Measurements from ENCODE around the gene EEF1B2. TPM values are rescaled to one million over a fixed set of nuclear protein-coding genes. Genes with fewer than 3 reads are reported as not detected.

Gene EEF1B2
- total and polyA plus RNA-seq, 2 of the 13 experiments (the other 11 are each of a cell fraction or from before 2014, with no cell fraction given): 1,284 to 1,731 TPM

GRCh38 chr2:206160125-206160806, 571 bp downstream of the EEF1B2 start (continued):
- no peak for TF ChIP-seq SOX13 (IDR thresholded peaks at IDR 0.05)
- no peak for TF ChIP-seq SOX13 (CRISPR knock-in tag; conservative IDR thresholded peaks at IDR 0.05 in 1 of 2, IDR thresholded peaks at IDR 0.05 in 1 of 2)
- no peak for TF ChIP-seq FOXC1 (CRISPR knock-in tag; IDR thresholded peaks at IDR 0.05; ENCODE audit: borderline replicate concordance)
- no peak for TF ChIP-seq ZNF567 (CRISPR knock-in tag; IDR thresholded peaks at IDR 0.05; ENCODE audit: borderline replicate concordance)
- no peak for TF ChIP-seq ZSCAN9 (CRISPR knock-in tag; IDR thresholded peaks at IDR 0.05; ENCODE audit: borderline replicate concordance)
- TF ChIP-seq ZC3H13 (CRISPR knock-in tag; IDR thresholded peaks at IDR 0.05): peak; percentile 58; the same call in 1 of the 2 replicates
- no peak for TF ChIP-seq RBFOX2 (IDR thresholded peaks at IDR 0.05; ENCODE audit: low read depth, low read length)
- TF ChIP-seq HNRNPK (IDR thresholded peaks at IDR 0.05; ENCODE audit: low read depth, low read length, poor library complexity, severe bottlenecking): no peak
- no peak for TF ChIP-seq BRCA1 (CRISPR knock-in tag; IDR thresholded peaks at IDR 0.05)
- peak; percentile 34; the same call in 1 of the 2 replicates for TF ChIP-seq HOXA7 (CRISPR knock-in tag; IDR thresholded peaks at IDR 0.05)
- TF ChIP-seq MED1 (CRISPR knock-in tag; IDR thresholded peaks at IDR 0.05): no peak
- TF ChIP-seq ELF3 (CRISPR knock-in tag; IDR thresholded peaks at IDR 0.05): no peak
- no peak for TF ChIP-seq ELF4 (CRISPR knock-in tag; IDR thresholded peaks at IDR 0.05; ENCODE audit: borderline replicate concordance)
- no peak for TF ChIP-seq DRAP1 (CRISPR knock-in tag; IDR thresholded peaks at IDR 0.05)
- TF ChIP-seq SRSF9 (IDR thresholded peaks at IDR 0.05; ENCODE audit: borderline replicate concordance, insufficient read depth, low read depth, low read length, poor library complexity, severe bottlenecking): no peak
- TF ChIP-seq ZNF446 (CRISPR knock-in tag; IDR thresholded peaks at IDR 0.05): 0 out of 2 replicates have a peak, but pooled peaks have one; percentile 13
- no peak for TF ChIP-seq TBX3 (IDR thresholded peaks at IDR 0.05; ENCODE audit: borderline replicate concordance)
- TF ChIP-seq RARA (CRISPR knock-in tag; IDR thresholded peaks at IDR 0.05): no peak; the same call in 1 of the 2 replicates
- TF ChIP-seq REL (CRISPR knock-in tag; conservative IDR thresholded peaks at IDR 0.05): 0 out of 2 replicates have a peak, but pooled peaks have one; percentile 16
- TF ChIP-seq GATA4 (IDR thresholded peaks at IDR 0.05; ENCODE audit: borderline replicate concordance, low read depth): no peak
- peak; percentile 32; the same call in 1 of the 2 replicates for TF ChIP-seq HOXA9 (CRISPR knock-in tag; IDR thresholded peaks at IDR 0.05; ENCODE audit: borderline replicate concordance)
- no peak for TF ChIP-seq ZNF44 (CRISPR knock-in tag; IDR thresholded peaks at IDR 0.05)
- TF ChIP-seq ZNF549 (CRISPR knock-in tag; IDR thresholded peaks at IDR 0.05): no peak
- no peak for TF ChIP-seq BCLAF1 (IDR thresholded peaks at IDR 0.05)
